Measurements from ENCODE around the gene ZSWIM3. TPM values are rescaled to one million over a fixed set of nuclear protein-coding genes. Genes with fewer than 3 reads are reported as not detected.

ZSWIM3 gene
- total RNA-seq, 4 donors from 2014 or later, result 1.3 to 3.3 (median 2.1) TPM

DNA sequence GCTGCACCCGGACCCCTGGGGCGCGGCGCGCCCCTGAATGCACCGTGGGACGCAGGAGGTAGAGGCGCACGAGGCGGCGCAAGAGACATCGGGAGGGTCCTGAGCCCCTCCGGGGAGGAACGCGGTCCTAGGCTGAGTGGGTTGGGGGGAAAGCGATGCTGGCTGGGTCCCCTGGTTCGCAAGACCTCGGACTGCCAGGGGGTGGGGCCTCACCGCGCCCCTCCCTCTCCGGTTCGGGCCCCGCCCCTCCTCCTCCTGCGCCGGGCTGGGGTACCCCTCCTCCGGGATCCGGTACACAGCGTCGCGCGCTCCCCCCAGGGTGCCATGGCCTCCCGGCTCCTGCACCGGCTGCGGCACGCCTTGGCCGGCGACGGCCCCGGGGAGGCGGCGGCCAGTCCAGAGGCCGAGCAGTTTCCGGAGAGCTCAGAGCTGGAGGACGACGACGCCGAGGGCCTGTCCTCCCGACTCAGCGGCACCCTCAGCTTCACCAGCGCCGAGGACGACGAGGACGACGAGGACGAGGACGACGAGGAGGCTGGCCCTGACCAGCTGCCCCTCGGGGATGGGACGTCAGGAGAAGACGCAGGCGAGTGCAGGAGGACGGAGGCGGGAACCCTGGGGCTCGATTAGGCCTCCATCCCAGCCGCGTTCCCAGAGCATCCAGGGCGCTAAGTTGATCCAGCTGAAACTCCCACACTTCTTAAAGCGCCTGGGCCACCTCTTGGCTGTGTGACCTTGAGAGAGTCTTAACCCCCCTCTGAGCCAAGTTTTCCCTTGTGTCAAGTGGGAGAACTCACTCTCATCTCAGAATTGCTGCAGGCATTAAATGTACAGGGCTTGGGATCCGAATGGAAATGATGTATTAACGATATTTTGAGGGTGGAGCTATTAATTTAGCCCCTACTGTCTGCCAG is 23.3 kb upstream of the ZSWIM3 start:
- Histone ChIP-seq H3K27me3 (no peaks in the 10 kb centered on the region), H3K4me1 (peaks cover 40 to 57% of the 10 kb centered on the region in 2 donors)

DNA sequence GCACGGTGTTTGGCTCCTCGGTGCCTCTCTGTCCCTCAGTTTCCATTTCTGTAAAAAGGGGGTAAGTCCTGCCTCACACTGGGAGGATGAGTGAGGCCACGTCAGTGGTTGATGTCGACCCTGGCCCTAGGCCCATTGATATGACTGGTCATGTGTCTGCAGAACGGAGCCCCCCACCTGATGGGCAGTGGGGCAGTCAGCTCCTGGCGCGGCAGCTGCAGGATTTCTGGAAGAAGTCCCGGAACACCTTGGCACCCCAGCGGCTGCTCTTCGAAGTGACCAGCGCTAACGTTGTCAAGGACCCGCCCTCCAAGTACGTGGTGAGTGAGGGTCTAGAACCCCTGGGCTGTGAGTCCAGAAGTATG is 22.6 kb upstream of the ZSWIM3 start:
- ATAC-seq (peak in 1 of 2 donors; percentile 13), DNase-seq (peak in 1 of 2 donors; percentile 62)
- Histone ChIP-seq H3K36me3 (peaks cover 0 to 23% of the 10 kb centered on the region in 2 donors), H3K27me3 (no peaks in the 10 kb centered on the region), H3K4me3 (peak overlapping the region; percentile 73 to 80 (median 79)), H3K4me1 (peaks cover 43 to 57% of the 10 kb centered on the region in 2 donors), H3K9me3 (no peaks in the 10 kb centered on the region), H3K27ac (peak overlapping the region; percentile 95 to 97 (median 96))
- TF ChIP-seq, protein P1, sequence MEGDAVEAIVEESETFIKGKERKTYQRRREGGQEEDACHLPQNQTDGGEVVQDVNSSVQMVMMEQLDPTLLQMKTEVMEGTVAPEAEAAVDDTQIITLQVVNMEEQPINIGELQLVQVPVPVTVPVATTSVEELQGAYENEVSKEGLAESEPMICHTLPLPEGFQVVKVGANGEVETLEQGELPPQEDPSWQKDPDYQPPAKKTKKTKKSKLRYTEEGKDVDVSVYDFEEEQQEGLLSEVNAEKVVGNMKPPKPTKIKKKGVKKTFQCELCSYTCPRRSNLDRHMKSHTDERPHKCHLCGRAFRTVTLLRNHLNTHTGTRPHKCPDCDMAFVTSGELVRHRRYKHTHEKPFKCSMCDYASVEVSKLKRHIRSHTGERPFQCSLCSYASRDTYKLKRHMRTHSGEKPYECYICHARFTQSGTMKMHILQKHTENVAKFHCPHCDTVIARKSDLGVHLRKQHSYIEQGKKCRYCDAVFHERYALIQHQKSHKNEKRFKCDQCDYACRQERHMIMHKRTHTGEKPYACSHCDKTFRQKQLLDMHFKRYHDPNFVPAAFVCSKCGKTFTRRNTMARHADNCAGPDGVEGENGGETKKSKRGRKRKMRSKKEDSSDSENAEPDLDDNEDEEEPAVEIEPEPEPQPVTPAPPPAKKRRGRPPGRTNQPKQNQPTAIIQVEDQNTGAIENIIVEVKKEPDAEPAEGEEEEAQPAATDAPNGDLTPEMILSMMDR (IDR thresholded peaks at IDR 0.05 in 4 of 5, conservative IDR thresholded peaks at IDR 0.05 in 1 of 5), result no peak
- TF ChIP-seq POLR2A (IDR thresholded peaks at IDR 0.05), result no peak
- intact Hi-C loops (cut with DNase I; ENCODE audit: low total_unique reads) (loop anchor here (2.0 kb wide), 1 partner anchor 22 kb away; the partner anchor contains the start of genes ACOT8 and ZSWIM3), in situ Hi-C loops (cut with MboI; ENCODE audit: low sequenced_read_pairs in 4 of 4) (no loop called here)

More for the DNA sequence above, 23.3 kb upstream of the ZSWIM3 start:
- H3K36me3 ChIP-seq, result peaks cover 0 to 18% of the 10 kb centered on the region in 2 donors
- peak; percentile 70 to 81 for DNase-seq
- in situ Hi-C loops (cut with MboI; ENCODE audit: low sequenced_read_pairs in 4 of 4) (no loop called here), intact Hi-C loops (cut with DNase I; ENCODE audit: low total_unique reads) (loop anchor here (2.0 kb wide), 2 partner anchors 23 to 35 kb away; partner anchors contain the start of genes ACOT8 and ZSWIM3)
- peak overlapping the region; percentile 73 to 80 (median 79) for H3K4me3 ChIP-seq
- ATAC-seq, result peak; percentile 64 to 70
- TF ChIP-seq POLR2A (IDR thresholded peaks at IDR 0.05), result peak; percentile 67 to 81
- TF ChIP-seq, protein P1 (IDR thresholded peaks at IDR 0.05 in 4 of 5, conservative IDR thresholded peaks at IDR 0.05 in 1 of 5), result no peak
- H3K9me3 ChIP-seq, result no peaks in the 10 kb centered on the region
- H3K27ac ChIP-seq, result peak overlapping the region; percentile 95 to 97 (median 96)

DNA sequence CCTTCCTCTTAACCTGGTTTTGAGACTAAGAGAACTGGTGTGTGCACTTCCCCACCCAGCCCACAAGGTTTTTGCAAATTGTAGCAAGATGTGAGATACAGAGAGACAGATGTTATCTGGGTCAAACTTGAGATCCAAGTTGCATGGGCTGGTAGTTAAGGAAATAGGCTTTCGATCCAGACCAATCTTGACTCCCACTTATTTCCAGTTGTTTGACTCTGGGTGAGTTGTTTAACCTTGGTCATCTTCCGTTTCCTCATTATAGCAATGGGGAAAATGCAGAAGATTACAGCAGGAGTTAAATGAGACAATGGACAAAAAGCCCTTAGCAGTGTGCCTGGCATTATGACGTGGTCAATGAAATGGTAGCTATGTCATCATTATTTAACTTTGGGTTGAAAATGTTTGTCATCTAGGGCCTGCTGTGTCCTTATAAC is 22.1 kb upstream of the ZSWIM3 start:
- Histone ChIP-seq H3K4me1 (peaks cover 46 to 59% of the 10 kb centered on the region in 2 donors), H3K36me3 (peaks cover 0 to 24% of the 10 kb centered on the region in 2 donors), H3K27ac (peak overlapping the region; percentile 95 to 97 (median 96)), H3K4me3 (peak overlapping the region; percentile 73 to 80 (median 79)), H3K9me3 (no peaks in the 10 kb centered on the region), H3K27me3 (no peaks in the 10 kb centered on the region)
- DNase-seq, result no peak
- intact Hi-C loops (cut with DNase I; ENCODE audit: low total_unique reads) (loop anchor here (2.0 kb wide), 1 partner anchor 21 kb away; the partner anchor contains the start of genes ACOT8 and ZSWIM3), in situ Hi-C loops (cut with MboI; ENCODE audit: low sequenced_read_pairs in 4 of 4) (no loop called here)
- no peak for ATAC-seq
- TF ChIP-seq, protein P1 (IDR thresholded peaks at IDR 0.05 in 4 of 5, conservative IDR thresholded peaks at IDR 0.05 in 1 of 5), result no peak
- no peak for TF ChIP-seq POLR2A (IDR thresholded peaks at IDR 0.05)

DNA sequence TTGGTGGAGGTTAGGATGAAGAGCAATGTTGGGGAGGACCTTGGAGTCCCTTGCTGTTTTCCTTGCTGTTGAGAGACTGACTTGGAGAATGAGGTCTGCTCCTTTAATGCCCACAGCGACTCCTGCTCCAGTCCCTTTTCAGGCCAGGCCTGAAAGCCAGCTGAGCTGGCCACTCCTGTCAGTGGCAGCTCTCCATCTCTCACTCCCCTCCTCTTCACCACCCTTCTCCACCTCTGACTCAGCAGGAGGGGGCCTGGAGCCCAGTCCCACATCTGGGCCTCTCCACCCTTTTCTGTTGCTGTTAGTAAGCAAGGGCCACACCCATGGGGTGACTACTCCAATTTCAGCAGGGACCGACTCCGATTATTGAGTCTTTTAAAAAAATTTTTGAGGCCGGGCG is 21.6 kb upstream of the ZSWIM3 start:
- TF ChIP-seq, protein P1 (IDR thresholded peaks at IDR 0.05 in 4 of 5, conservative IDR thresholded peaks at IDR 0.05 in 1 of 5), result no peak
- TF ChIP-seq POLR2A (IDR thresholded peaks at IDR 0.05), result peak in 1 of 2 donors; percentile 60
- DNase-seq (peak; percentile 63 to 87), ATAC-seq (peak; percentile 46 to 55)
- peak overlapping the region; percentile 95 to 97 (median 96) for H3K27ac ChIP-seq
- in situ Hi-C loops (cut with MboI; ENCODE audit: low sequenced_read_pairs in 4 of 4), result no loop called here
- peaks cover 48 to 59% of the 10 kb centered on the region in 2 donors for H3K4me1 ChIP-seq
- H3K36me3 ChIP-seq, result peaks cover 0 to 28% of the 10 kb centered on the region in 2 donors
- intact Hi-C loops (cut with DNase I; ENCODE audit: low total_unique reads), result loop anchor here (2.0 kb wide), 1 partner anchor 21 kb away; the partner anchor contains the start of genes ACOT8 and ZSWIM3
- peak overlapping the region; percentile 73 to 80 (median 79) for H3K4me3 ChIP-seq
- no peaks in the 10 kb centered on the region for H3K27me3 ChIP-seq
- no peaks in the 10 kb centered on the region for H3K9me3 ChIP-seq

Measured in gastrocnemius medialis (tissue), 4 donors.